Keratinocyte (primary cell): Measurements from ENCODE around the gene CLEC17A. TPM values are rescaled to one million over a fixed set of nuclear protein-coding genes. Genes with fewer than 3 reads are reported as not detected.
"Not testable (repeated sequence)": the region's sequence is repeated elsewhere in the genome, so short reads cannot be mapped to it uniquely, and the experiment has no call there.

Experiments used
- DNase-seq: peaks from one replicate; pipeline ENCODE4 v3.0.0-alpha.2; 2011; ENCODE audit warnings: low read depth, missing footprints, low spot score
- FAIRE-seq: peaks from 2 replicates; lab custom pipeline; 2011; peaks lifted over from hg19 to GRCh38; lab: Jason Lieb, UNC
- H2AFZ ChIP-seq: 2 replicates; pipeline ENCODE4 v1.6.0; 2012; ENCODE audit warnings: low read length, control low read depth, inconsistent platforms; ENCODE audit not compliant: control insufficient read depth
- H3K27ac ChIP-seq: 2 replicates; pipeline ENCODE4 v1.5.1; 2011; ENCODE audit warnings: low read length; ENCODE audit not compliant: control insufficient read depth, insufficient read depth
- H3K27me3 ChIP-seq: 3 replicates; pipeline ENCODE4 v1.6.0; 2011; ENCODE audit warnings: low read length; ENCODE audit not compliant: control insufficient read depth, insufficient read depth; ENCODE audit errors: extremely low read depth
- H3K36me3 ChIP-seq, 2 experiments: 2 replicates in 1 of 2; 3 replicates in 1 of 2; pipeline ENCODE4 v1.5.1; 2011; ENCODE audit warnings: low read length in 2 of 2, mild to moderate bottlenecking in 1 of 2; ENCODE audit not compliant: control insufficient read depth in 2 of 2, insufficient read depth in 2 of 2; ENCODE audit errors: extremely low read depth in 1 of 2
- H3K4me1 ChIP-seq: 3 replicates; pipeline ENCODE4 v1.5.1; 2011; ENCODE audit warnings: low read length; ENCODE audit not compliant: control insufficient read depth, insufficient read depth; ENCODE audit errors: extremely low read depth
- H3K4me2 ChIP-seq: 3 replicates; pipeline ENCODE4 v1.6.0; 2011; ENCODE audit warnings: low read depth, low read length; ENCODE audit not compliant: control insufficient read depth, insufficient read depth; ENCODE audit errors: extremely low read depth
- H3K4me3 ChIP-seq, 3 experiments: fragments of 200-600 bp in 1 of 3; sonication (generic) in 1 of 3; 2 replicates in 2 of 3; 3 replicates in 1 of 3; pipeline ENCODE4 v1.5.1; 2011 to 2016; ENCODE audit warnings: low read length in 3 of 3, mild to moderate bottlenecking in 3 of 3, control low read depth in 2 of 3, inconsistent platforms in 1 of 3, low read depth in 1 of 3, mixed read lengths in 1 of 3, mixed run types in 1 of 3, moderate library complexity in 1 of 3; ENCODE audit not compliant: control insufficient read depth in 2 of 3, insufficient read depth in 2 of 3; ENCODE audit errors: extremely low read depth in 1 of 3
- H3K79me2 ChIP-seq: 2 replicates; pipeline ENCODE4 v1.6.0; 2012; ENCODE audit warnings: low read length; ENCODE audit not compliant: control insufficient read depth, insufficient read depth
- H3K9ac ChIP-seq: 3 replicates; pipeline ENCODE4 v1.6.0; 2011; ENCODE audit warnings: low read length; ENCODE audit not compliant: control insufficient read depth, insufficient read depth; ENCODE audit errors: extremely low read depth
- H3K9me1 ChIP-seq: 3 replicates; pipeline ENCODE4 v1.6.0; 2011; ENCODE audit warnings: low read length; ENCODE audit not compliant: control insufficient read depth, insufficient read depth; ENCODE audit errors: extremely low read depth
- H3K9me3 ChIP-seq: 2 replicates; pipeline ENCODE4 v1.5.1; 2012; ENCODE audit warnings: low read depth, low read length; ENCODE audit not compliant: control insufficient read depth
- H4K20me1 ChIP-seq: 3 replicates; pipeline ENCODE4 v1.6.0; 2011; ENCODE audit warnings: low read length; ENCODE audit not compliant: control insufficient read depth, insufficient read depth; ENCODE audit errors: extremely low read depth
- CTCF ChIP-seq, 3 experiments: IDR thresholded peaks in 1 of 3; conservative IDR thresholded peaks in 1 of 3; optimal IDR thresholded peaks in 1 of 3; 2 replicates in 2 of 3; 3 replicates in 1 of 3; pipeline versions ENCODE3 to v1.5.1; 2011; ENCODE audit warnings: low read length in 3 of 3, mild to moderate bottlenecking in 3 of 3, moderate library complexity in 2 of 3, control low read depth in 1 of 3, inconsistent platforms in 1 of 3; ENCODE audit not compliant: insufficient read depth in 2 of 3; ENCODE audit errors: extremely low read depth in 1 of 3
- EZH2 ChIP-seq: IDR thresholded peaks from one replicate; pipeline ENCODE4 v1.6.1; 2012; ENCODE audit warnings: inconsistent platforms, mild to moderate bottlenecking, low read length, moderate library complexity
- dilution Hi-C: fragments of 300-500 bp; cut with MboI; formaldehyde crosslinking; loops from one replicate; pipeline ENCODE4 v1.7.0; 2020; ENCODE audit warnings: low sequenced_read_pairs; ENCODE audit not compliant: extremely low pct_ligation_motif_present
- polyA plus RNA-seq, 5 experiments: library from polyadenylated mRNA; depleted of rRNA in 3 of 5; stranded (reverse) in 3 of 5; stranded (forward) in 1 of 5; unstranded in 1 of 5; fragments of >200 nt; gene quantifications; 1 replicate in 1 of 5; 2 replicates in 3 of 5; 3 replicates in 1 of 5; pipeline versions ENCODE4 v1.2.1 to v1.2.3, GENCODE V29; 2011 to 2012; ENCODE audit warnings: missing spikeins in 2 of 5, low read depth in 1 of 5, low replicate concordance in 1 of 5

CLEC17A gene
- polyA plus RNA-seq, 1 donor (not counting 4 experiments of a cell fraction or from before 2014, with no cell fraction given) = not detected

GRCh38 chr19:14616407-14616806 is 33.5 kb downstream of the CLEC17A start:
- Histone ChIP-seq H3K27ac (no peak overlapping the region), H3K4me3 (no peak overlapping the region), H3K27me3 (no peaks in the 10 kb centered on the region), H3K36me3 (no peaks in the 10 kb centered on the region), H3K79me2 (no peaks in the 10 kb centered on the region), H2AFZ (no peak overlapping the region), H3K9ac (no peak overlapping the region), H3K9me1 (no peaks in the 10 kb centered on the region), H3K4me2 (no peak overlapping the region), H3K4me1 (no peaks in the 10 kb centered on the region), H4K20me1 (no peaks in the 10 kb centered on the region), H3K9me3 (peaks cover 1% of the 10 kb centered on the region)
- TF ChIP-seq EZH2 (no peak), CTCF (optimal IDR thresholded peaks at IDR 0.05 in 1 of 3, IDR thresholded peaks at IDR 0.05 in 1 of 3, conservative IDR thresholded peaks at IDR 0.05 in 1 of 3; ENCODE audit: extremely low read depth in 1 of 3, insufficient read depth in 2 of 3, low read length in 3 of 3) (no peak)
- DNase-seq (no peak), FAIRE-seq (no peak)
- dilution Hi-C loops = no loop called here

- Histone ChIP-seq H3K36me3 (no peaks in the 10 kb centered on the region), H3K27ac (no peak overlapping the region)
Observed at GRCh38 chr19:14619404-14619803, 36.5 kb downstream of the CLEC17A start.

GRCh38 chr19:14624491-14624890 is 41.6 kb downstream of the CLEC17A start:
- H3K9ac ChIP-seq, H3K9me3 ChIP-seq, FAIRE-seq, H3K27me3 ChIP-seq, H3K9me1 ChIP-seq, DNase-seq, H2AFZ ChIP-seq, H3K36me3 ChIP-seq, H3K27ac ChIP-seq, H4K20me1 ChIP-seq, H3K79me2 ChIP-seq, H3K4me1 ChIP-seq, H3K4me3 ChIP-seq, dilution Hi-C loops, H3K4me2 ChIP-seq: not testable (repeated sequence)

More at GRCh38 chr19:14619404-14619803, 36.5 kb downstream of the CLEC17A start:
- TF ChIP-seq CTCF (optimal IDR thresholded peaks at IDR 0.05 in 1 of 3, IDR thresholded peaks at IDR 0.05 in 1 of 3, conservative IDR thresholded peaks at IDR 0.05 in 1 of 3; ENCODE audit: extremely low read depth in 1 of 3, insufficient read depth in 2 of 3, low read length in 3 of 3) (no peak), EZH2 (no peak)
- Histone ChIP-seq H3K4me2 (no peak overlapping the region), H3K79me2 (no peaks in the 10 kb centered on the region), H3K9me1 (no peaks in the 10 kb centered on the region), H3K27me3 (no peaks in the 10 kb centered on the region), H3K9ac (no peak overlapping the region), H2AFZ (no peak overlapping the region), H3K4me3 (no peak overlapping the region), H4K20me1 (no peaks in the 10 kb centered on the region), H3K9me3 (peaks cover 1% of the 10 kb centered on the region), H3K4me1 (no peaks in the 10 kb centered on the region)
- no peak for DNase-seq
- dilution Hi-C loops = no loop called here
- FAIRE-seq = no peak
